K562 (cell line): Measurements from ENCODE around the gene PSAT1.

Experiments used
- TGIF2 ChIP-seq: sonication (generic); formaldehyde crosslinking; IDR thresholded peaks from 2 replicates; pipeline ENCODE4 v1.8.1; 2022; ENCODE audit warnings: mild to moderate bottlenecking, missing genetic modification reagents, moderate library complexity
- ZNF232 ChIP-seq: sonication (generic); formaldehyde crosslinking; IDR thresholded peaks from 2 replicates; pipeline ENCODE4 v1.8.0; 2022; ENCODE audit warnings: mild to moderate bottlenecking, missing genetic modification reagents
- ZNF3 ChIP-seq: fragments of 250-450 bp; sonication (Bioruptor Pico); IDR thresholded peaks from 2 replicates; pipeline ENCODE4 v1.5.0; 2021; ENCODE audit warnings: mild to moderate bottlenecking, moderate library complexity
- TF ChIP-seq, protein P1 (sequence below): IDR thresholded peaks from 2 replicates; pipeline ENCODE4 v1.6.1; 2016; ENCODE audit warnings: missing genetic modification characterization, missing compliant biosample characterization
- TF ChIP-seq, protein P2 (sequence below): fragments of 450-650 bp; IDR thresholded peaks from 2 replicates; pipeline ENCODE4 v1.6.1; 2017; ENCODE audit warnings: antibody characterized with exemption
- TF ChIP-seq, protein P3 (sequence below), 3 experiments: IDR thresholded peaks in 2 of 3; conservative IDR thresholded peaks in 1 of 3; 2 replicates each; pipeline ENCODE4 v1.5.1; 2011 to 2012; ENCODE audit warnings: low read length in 3 of 3, mild to moderate bottlenecking in 3 of 3, control low read depth in 2 of 3, improper control_type of control experiment in 1 of 3, inconsistent platforms in 1 of 3, low read depth in 1 of 3, mixed read lengths in 1 of 3, moderate library complexity in 1 of 3; ENCODE audit not compliant: insufficient read depth in 2 of 3
- TF ChIP-seq, protein P4 (sequence below): fragments of 200-400 bp; formaldehyde crosslinking; IDR thresholded peaks from 2 replicates; pipeline ENCODE4 v1.6.1; 2017; ENCODE audit warnings: mild to moderate bottlenecking, low read depth, low read length, moderate library complexity

DNA sequence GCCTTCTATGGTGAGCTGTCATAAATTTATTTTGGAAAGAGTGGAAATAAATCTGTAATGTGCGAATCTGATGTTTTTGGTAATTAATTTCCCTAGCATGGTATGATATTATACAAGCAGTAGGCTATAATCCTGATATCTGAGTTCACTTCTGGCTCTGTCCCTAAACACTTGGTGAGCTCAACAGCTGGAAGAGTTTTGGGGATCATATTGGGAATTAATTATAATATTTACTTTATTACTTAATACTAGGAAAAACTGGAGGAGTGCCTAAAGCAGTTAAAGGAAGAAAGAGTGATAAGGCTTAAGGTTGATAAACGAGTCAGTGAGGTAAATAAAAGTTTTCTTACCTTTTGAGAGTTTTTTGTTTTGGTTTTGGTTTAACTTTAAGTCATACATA, 34.3 kb upstream of the PSAT1 start:
- TF ChIP-seq, protein P1, sequence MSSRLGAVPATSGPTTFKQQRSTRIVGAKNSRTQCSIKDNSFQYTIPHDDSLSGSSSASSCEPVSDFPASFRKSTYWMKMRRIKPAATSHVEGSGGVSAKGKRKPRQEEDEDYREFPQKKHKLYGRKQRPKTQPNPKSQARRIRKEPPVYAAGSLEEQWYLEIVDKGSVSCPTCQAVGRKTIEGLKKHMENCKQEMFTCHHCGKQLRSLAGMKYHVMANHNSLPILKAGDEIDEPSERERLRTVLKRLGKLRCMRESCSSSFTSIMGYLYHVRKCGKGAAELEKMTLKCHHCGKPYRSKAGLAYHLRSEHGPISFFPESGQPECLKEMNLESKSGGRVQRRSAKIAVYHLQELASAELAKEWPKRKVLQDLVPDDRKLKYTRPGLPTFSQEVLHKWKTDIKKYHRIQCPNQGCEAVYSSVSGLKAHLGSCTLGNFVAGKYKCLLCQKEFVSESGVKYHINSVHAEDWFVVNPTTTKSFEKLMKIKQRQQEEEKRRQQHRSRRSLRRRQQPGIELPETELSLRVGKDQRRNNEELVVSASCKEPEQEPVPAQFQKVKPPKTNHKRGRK = no peak
- TF ChIP-seq, protein P2, sequence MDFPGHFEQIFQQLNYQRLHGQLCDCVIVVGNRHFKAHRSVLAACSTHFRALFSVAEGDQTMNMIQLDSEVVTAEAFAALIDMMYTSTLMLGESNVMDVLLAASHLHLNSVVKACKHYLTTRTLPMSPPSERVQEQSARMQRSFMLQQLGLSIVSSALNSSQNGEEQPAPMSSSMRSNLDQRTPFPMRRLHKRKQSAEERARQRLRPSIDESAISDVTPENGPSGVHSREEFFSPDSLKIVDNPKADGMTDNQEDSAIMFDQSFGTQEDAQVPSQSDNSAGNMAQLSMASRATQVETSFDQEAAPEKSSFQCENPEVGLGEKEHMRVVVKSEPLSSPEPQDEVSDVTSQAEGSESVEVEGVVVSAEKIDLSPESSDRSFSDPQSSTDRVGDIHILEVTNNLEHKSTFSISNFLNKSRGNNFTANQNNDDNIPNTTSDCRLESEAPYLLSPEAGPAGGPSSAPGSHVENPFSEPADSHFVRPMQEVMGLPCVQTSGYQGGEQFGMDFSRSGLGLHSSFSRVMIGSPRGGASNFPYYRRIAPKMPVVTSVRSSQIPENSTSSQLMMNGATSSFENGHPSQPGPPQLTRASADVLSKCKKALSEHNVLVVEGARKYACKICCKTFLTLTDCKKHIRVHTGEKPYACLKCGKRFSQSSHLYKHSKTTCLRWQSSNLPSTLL = no peak
- TF ChIP-seq ZNF232 (CRISPR knock-in tag) (no peak), ZNF3 (no peak), TGIF2 (CRISPR knock-in tag) (no peak)
- TF ChIP-seq, protein P3, sequence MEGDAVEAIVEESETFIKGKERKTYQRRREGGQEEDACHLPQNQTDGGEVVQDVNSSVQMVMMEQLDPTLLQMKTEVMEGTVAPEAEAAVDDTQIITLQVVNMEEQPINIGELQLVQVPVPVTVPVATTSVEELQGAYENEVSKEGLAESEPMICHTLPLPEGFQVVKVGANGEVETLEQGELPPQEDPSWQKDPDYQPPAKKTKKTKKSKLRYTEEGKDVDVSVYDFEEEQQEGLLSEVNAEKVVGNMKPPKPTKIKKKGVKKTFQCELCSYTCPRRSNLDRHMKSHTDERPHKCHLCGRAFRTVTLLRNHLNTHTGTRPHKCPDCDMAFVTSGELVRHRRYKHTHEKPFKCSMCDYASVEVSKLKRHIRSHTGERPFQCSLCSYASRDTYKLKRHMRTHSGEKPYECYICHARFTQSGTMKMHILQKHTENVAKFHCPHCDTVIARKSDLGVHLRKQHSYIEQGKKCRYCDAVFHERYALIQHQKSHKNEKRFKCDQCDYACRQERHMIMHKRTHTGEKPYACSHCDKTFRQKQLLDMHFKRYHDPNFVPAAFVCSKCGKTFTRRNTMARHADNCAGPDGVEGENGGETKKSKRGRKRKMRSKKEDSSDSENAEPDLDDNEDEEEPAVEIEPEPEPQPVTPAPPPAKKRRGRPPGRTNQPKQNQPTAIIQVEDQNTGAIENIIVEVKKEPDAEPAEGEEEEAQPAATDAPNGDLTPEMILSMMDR (IDR thresholded peaks at IDR 0.05 in 2 of 3, conservative IDR thresholded peaks at IDR 0.05 in 1 of 3; ENCODE audit: insufficient read depth in 2 of 3, low read depth in 1 of 3, low read length in 3 of 3) = no peak
- TF ChIP-seq, protein P4, sequence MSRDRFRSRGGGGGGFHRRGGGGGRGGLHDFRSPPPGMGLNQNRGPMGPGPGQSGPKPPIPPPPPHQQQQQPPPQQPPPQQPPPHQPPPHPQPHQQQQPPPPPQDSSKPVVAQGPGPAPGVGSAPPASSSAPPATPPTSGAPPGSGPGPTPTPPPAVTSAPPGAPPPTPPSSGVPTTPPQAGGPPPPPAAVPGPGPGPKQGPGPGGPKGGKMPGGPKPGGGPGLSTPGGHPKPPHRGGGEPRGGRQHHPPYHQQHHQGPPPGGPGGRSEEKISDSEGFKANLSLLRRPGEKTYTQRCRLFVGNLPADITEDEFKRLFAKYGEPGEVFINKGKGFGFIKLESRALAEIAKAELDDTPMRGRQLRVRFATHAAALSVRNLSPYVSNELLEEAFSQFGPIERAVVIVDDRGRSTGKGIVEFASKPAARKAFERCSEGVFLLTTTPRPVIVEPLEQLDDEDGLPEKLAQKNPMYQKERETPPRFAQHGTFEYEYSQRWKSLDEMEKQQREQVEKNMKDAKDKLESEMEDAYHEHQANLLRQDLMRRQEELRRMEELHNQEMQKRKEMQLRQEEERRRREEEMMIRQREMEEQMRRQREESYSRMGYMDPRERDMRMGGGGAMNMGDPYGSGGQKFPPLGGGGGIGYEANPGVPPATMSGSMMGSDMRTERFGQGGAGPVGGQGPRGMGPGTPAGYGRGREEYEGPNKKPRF = no peak
